SK-N-SH (cell line): ENCODE results near the gene NR1D2.

ENCODE experiments used
- CHD2 ChIP-seq: fragments of 150-350 bp; IDR thresholded peaks from 2 replicates; pipeline ENCODE4 v1.6.1; 2018; ENCODE audit warnings: low read length; ENCODE audit not compliant: partially characterized antibody
- EZH2phosphoT487 ChIP-seq: fragments of 200-600 bp; sonication (generic); IDR thresholded peaks from 2 replicates; pipeline ENCODE4 v1.6.1; 2017; ENCODE audit warnings: low read depth, mixed run types, mild to moderate bottlenecking, antibody characterized with exemption, moderate library complexity, borderline replicate concordance
- FOXJ3 ChIP-seq: sonication (generic); formaldehyde crosslinking; IDR thresholded peaks from 2 replicates; pipeline ENCODE4 v1.5.1; 2020; ENCODE audit warnings: mild to moderate bottlenecking, missing genetic modification reagents
- JUND ChIP-seq: IDR thresholded peaks from 2 replicates; pipeline ENCODE4 v1.4.0; 2012
- MXI1 ChIP-seq: IDR thresholded peaks from 2 replicates; pipeline ENCODE4 v1.6.1; 2012; ENCODE audit warnings: mild to moderate bottlenecking, low read depth, low read length, improper control_type of control experiment
- NRF1 ChIP-seq: IDR thresholded peaks from 2 replicates; pipeline ENCODE4 v1.6.1; 2012; ENCODE audit warnings: low read depth, mild to moderate bottlenecking, low read length
- POLR2AphosphoS5 ChIP-seq: IDR thresholded peaks from 2 replicates; pipeline ENCODE4 v1.6.1; 2012; ENCODE audit warnings: low read depth, low read length
- RAD21 ChIP-seq: IDR thresholded peaks from 2 replicates; pipeline ENCODE4 v1.6.1; 2012; ENCODE audit warnings: mild to moderate bottlenecking, low read length
- RCOR1 ChIP-seq: fragments of 150-350 bp; IDR thresholded peaks from 2 replicates; pipeline ENCODE4 v1.6.1; 2017; ENCODE audit warnings: antibody characterized with exemption, low read length
- TAF1 ChIP-seq: IDR thresholded peaks from 2 replicates; pipeline ENCODE4 v1.6.1; 2012; ENCODE audit warnings: low read depth, mild to moderate bottlenecking, low read length, moderate library complexity, borderline replicate concordance
- YY1 ChIP-seq: IDR thresholded peaks from 2 replicates; pipeline ENCODE4 v1.4.0; 2012; ENCODE audit warnings: low read depth, mild to moderate bottlenecking
- TF ChIP-seq, protein P1 (sequence below): IDR thresholded peaks from 2 replicates; pipeline ENCODE4 v1.4.0; 2012; ENCODE audit warnings: low read depth
- TF ChIP-seq, protein P2 (sequence below): fragments of 200-600 bp; sonication (generic); IDR thresholded peaks from 2 replicates; pipeline ENCODE4 v1.6.1; 2017; ENCODE audit warnings: antibody characterized with exemption, mild to moderate bottlenecking, moderate library complexity
- TF ChIP-seq, protein P3 (sequence below): fragments of 150-350 bp; IDR thresholded peaks from 2 replicates; pipeline ENCODE4 v1.6.1; 2017; ENCODE audit warnings: antibody characterized with exemption, low read length, low read depth, borderline replicate concordance

DNA sequence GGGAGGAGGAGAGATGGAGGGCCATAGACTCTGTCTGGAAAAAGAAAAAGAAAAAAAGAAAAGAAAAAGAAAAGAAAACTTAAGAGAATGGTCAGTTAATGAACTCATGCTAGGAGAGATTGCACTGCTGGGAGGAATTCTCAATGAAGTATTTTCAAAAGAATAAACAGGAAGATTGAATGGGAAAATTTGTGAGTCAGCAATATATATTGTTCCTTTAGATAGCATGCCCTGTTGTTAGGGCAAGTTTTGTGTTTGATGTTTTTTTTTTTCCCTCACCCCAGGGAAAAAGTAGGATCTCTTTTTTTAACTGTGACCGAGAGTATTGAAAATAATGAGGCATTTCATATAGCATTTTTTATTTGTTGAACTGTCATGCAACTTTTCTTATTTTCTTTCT lies 7.8 kb upstream of the NR1D2 start:
- TF ChIP-seq, protein P1, sequence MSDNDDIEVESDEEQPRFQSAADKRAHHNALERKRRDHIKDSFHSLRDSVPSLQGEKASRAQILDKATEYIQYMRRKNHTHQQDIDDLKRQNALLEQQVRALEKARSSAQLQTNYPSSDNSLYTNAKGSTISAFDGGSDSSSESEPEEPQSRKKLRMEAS: no peak
- TF ChIP-seq, protein P2, sequence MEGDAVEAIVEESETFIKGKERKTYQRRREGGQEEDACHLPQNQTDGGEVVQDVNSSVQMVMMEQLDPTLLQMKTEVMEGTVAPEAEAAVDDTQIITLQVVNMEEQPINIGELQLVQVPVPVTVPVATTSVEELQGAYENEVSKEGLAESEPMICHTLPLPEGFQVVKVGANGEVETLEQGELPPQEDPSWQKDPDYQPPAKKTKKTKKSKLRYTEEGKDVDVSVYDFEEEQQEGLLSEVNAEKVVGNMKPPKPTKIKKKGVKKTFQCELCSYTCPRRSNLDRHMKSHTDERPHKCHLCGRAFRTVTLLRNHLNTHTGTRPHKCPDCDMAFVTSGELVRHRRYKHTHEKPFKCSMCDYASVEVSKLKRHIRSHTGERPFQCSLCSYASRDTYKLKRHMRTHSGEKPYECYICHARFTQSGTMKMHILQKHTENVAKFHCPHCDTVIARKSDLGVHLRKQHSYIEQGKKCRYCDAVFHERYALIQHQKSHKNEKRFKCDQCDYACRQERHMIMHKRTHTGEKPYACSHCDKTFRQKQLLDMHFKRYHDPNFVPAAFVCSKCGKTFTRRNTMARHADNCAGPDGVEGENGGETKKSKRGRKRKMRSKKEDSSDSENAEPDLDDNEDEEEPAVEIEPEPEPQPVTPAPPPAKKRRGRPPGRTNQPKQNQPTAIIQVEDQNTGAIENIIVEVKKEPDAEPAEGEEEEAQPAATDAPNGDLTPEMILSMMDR: no peak
- TF ChIP-seq, protein P3, sequence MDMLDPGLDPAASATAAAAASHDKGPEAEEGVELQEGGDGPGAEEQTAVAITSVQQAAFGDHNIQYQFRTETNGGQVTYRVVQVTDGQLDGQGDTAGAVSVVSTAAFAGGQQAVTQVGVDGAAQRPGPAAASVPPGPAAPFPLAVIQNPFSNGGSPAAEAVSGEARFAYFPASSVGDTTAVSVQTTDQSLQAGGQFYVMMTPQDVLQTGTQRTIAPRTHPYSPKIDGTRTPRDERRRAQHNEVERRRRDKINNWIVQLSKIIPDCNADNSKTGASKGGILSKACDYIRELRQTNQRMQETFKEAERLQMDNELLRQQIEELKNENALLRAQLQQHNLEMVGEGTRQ: no peak
- TF ChIP-seq JUND (no peak), TAF1 (no peak), YY1 (no peak), FOXJ3 (CRISPR knock-in tag) (no peak), CHD2 (no peak), EZH2phosphoT487 (no peak), RCOR1 (no peak), NRF1 (no peak), POLR2AphosphoS5 (no peak), RAD21 (no peak), MXI1 (no peak)
